GM12801 (cell line): ENCODE measurements around the gene KIF21B.

Source experiments
- TF ChIP-seq, protein P1 (sequence below): IDR thresholded peaks from one replicate; pipeline ENCODE4 v1.5.1; 2011; ENCODE audit warnings: control low read depth; ENCODE audit not compliant: insufficient read length; ENCODE audit errors: extremely low read depth

KIF21B gene

DNA sequence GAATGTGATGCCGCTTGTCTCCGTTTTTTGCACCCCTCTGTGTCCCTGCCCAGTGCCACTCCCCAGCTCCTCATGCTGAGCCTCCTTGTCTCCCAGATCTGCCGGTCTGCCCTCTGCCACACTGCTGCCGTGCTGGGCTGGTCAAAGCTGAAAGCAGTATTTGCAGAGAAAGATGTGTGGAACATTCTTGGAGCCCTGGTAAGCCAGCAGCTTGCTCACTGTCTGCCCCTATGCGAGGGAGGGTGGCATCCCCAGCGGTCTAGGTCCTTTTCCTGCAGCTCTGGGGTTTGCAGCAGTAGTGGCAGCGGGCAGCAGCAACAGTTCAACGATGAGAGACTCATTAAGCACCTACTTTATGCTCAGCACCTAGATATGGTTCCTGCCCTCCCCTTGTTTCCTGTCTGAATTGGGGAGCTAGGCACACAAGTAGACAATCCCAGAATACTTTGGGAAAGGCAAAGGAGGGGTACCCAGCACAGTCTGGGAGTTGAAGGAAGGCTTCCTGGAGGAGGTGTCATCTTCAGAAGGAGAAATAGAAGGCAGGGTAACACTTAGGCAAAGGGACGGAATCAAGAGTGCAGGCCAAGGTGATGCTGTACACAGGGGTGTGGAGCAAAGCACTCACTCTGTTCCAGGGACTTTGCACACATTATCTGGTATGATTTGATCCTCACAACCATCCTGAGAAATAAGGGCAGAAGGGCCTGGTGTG lies 63.1 kb downstream of the KIF21B start:
- TF ChIP-seq, protein P1, sequence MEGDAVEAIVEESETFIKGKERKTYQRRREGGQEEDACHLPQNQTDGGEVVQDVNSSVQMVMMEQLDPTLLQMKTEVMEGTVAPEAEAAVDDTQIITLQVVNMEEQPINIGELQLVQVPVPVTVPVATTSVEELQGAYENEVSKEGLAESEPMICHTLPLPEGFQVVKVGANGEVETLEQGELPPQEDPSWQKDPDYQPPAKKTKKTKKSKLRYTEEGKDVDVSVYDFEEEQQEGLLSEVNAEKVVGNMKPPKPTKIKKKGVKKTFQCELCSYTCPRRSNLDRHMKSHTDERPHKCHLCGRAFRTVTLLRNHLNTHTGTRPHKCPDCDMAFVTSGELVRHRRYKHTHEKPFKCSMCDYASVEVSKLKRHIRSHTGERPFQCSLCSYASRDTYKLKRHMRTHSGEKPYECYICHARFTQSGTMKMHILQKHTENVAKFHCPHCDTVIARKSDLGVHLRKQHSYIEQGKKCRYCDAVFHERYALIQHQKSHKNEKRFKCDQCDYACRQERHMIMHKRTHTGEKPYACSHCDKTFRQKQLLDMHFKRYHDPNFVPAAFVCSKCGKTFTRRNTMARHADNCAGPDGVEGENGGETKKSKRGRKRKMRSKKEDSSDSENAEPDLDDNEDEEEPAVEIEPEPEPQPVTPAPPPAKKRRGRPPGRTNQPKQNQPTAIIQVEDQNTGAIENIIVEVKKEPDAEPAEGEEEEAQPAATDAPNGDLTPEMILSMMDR, result no peak

DNA sequence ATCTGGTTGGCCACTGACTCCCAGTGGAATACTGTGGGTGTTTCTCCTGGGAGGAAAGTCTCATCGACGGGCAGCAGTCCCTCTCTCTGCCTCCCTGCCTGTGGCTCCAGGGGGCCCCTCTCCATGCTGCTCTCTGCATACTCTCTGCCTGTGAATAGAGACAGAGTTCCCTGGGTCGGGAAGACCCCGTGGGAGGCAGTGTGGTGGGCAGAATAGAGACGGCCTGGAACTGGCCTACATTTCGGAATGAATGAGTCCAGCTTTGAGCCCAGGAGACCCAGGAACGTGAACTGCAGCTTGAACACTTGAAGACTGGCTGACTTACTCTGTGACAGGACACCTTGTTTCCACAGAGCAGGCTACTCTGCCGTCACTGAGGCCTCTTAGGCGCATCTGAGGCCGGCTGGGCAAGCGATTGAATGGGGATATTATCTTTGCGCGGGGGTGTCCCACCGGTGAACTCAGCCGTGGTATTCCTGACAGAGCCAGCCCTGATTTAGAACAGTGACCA lies 64.0 kb downstream of the KIF21B start:
- TF ChIP-seq, protein P1, result no peak

DNA sequence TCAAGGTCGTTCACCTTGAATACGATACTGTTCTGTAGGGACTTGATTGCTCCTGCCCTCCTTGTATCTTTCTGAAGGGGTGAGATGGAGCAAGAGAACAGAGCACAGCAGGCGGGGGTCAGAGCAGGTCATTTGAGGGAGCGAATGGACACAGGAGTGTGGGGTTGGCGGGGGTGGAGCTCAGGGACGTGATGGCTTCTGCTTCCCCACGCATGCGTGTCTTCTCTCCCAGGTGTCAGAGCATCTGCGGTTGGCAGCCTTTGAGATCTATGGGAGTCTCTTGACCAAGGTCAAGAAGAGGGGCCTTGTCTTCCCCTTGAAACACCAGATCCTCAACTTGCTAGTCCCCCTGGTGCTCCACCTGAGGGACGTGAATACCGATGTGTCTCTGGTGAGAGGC lies 64.9 kb downstream of the KIF21B start:
- TF ChIP-seq, protein P1, result no peak

DNA sequence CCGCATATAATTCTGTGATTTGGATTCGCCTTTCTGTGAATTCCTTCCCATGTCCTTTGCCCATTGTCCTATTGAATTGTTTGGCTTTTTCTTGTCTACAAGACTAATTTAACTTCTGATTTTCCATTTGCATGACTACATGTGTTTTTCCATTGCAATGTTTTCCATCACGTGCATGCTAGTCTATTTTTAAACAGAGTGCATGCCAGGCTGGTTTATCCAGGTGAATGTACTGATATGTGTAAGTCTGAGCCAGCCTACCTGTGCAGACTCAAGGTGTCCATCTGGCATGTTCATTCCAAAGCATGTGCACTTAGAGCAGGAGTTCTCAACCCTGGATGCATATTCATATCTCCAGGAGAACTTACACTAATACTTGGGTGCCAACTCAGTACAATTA lies 69.1 kb downstream of the KIF21B start:
- TF ChIP-seq, protein P1, result no peak

DNA sequence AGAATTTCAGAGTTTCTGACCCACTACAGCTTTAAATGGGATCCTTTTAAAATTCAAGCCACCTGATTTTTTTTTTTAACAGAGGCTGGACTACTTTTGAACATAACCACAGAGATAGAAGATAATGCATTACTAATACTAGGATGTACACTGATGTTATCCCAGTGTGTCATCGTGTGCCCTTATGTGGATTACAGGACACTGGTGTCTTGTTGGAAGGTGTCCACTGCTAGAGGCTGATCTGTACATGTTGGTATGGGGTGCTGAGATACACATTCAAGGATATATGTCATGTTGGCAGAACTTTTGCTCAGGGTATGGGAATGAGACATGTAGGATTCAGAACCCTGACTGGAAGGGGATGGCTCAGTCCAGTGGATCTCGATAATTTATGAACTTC lies 72.5 kb downstream of the KIF21B start:
- TF ChIP-seq, protein P1, result no peak

DNA sequence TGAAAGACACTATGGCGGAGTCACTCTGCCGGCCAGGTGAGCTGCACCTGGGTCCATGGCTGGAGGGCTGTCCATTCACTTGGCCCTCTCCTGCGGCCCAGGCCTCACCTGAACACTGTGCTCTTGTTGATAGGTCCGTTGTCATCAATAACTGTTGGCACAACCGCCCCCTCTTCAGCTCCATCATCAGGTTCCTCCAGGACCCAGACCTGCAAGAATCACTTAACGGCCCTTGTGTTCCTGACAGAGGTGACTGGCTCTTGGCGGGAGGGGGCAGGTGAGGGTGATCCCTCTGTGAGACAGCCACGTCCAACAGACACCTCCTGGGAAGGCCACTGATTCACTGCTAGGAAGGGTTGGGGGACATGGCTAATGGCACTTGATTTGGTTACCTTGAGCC lies 73.9 kb downstream of the KIF21B start:
- TF ChIP-seq, protein P1, result no peak

DNA sequence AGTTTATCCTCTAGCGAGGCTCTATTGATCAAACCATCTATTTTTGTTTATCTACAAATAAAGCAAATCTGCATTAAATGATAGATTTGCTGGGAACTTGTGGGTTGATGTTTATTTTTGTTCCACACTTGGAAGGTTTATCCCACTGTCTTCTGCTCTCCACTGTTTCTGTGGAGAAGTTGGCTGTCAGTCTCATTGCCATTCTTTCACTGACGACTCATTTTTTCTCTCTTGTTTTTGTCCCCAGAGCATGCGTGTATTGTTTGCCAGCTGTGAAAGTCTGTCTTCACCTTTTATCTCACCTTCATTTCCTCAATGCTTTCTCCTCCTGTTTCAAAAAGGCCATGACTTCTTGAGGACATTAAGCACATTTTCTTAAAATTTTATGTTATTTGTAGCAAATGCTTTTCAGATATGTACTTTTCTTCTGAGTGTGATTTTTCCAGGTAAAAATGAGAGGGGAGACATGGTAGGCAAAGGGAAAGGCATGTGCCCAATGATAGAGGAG lies 76.4 kb downstream of the KIF21B start:
- TF ChIP-seq, protein P1, result no peak
